OCI-LY3 (cell line): ENCODE results near the gene SLAIN2.

Experiments
- H2AFZ ChIP-seq: fragments of 200-600, 300-600 bp; shearing (Covaris generic); 2 replicates; pipeline ENCODE4 v1.6.0; 2014; ENCODE audit warnings: antibody characterized with exemption, low read depth, low read length
- H3K27ac ChIP-seq: fragments of 200-600, 300-600 bp; sonication (generic); 2 replicates; pipeline ENCODE4 v1.5.1; 2014; ENCODE audit warnings: mild to moderate bottlenecking, low read length, moderate library complexity, mixed read lengths
- H3K27me3 ChIP-seq: fragments of 200-600, 300-600 bp; sonication (generic); 2 replicates; pipeline ENCODE4 v1.6.1; 2014; ENCODE audit warnings: low read depth, low read length, mixed read lengths
- H3K36me3 ChIP-seq: fragments of 200-600, 300-600 bp; sonication (generic); replicated peaks from 2 replicates; pipeline ENCODE3; 2014; ENCODE audit warnings: low read depth, low read length, mixed read lengths
- H3K4me1 ChIP-seq: fragments of 300-600, 200-600 bp; sonication (generic); 2 replicates; pipeline ENCODE4 v1.6.1; 2014; ENCODE audit warnings: low read length, mixed read lengths
- H3K4me2 ChIP-seq: fragments of 200-600, 300-600 bp; sonication (generic); 2 replicates; pipeline ENCODE4 v1.6.1; 2014; ENCODE audit warnings: low read length, mixed read lengths
- H3K4me3 ChIP-seq: fragments of 300-600, 200-600 bp; sonication (generic); 2 replicates; pipeline ENCODE4 v1.5.1; 2014; ENCODE audit warnings: antibody characterized with exemption, mild to moderate bottlenecking, low read length, moderate library complexity
- H3K79me2 ChIP-seq: fragments of 300-600, 200-600 bp; shearing (Covaris generic); 2 replicates; pipeline ENCODE4 v1.6.1; 2014; ENCODE audit warnings: mild to moderate bottlenecking, low read length, mixed read lengths
- H3K9ac ChIP-seq: fragments of 300-600, 200-600 bp; shearing (Covaris generic); 2 replicates; pipeline ENCODE4 v1.6.0; 2014; ENCODE audit warnings: mild to moderate bottlenecking, low read length, moderate library complexity
- H3K9me3 ChIP-seq: fragments of 200-600, 300-600 bp; shearing (Covaris generic); 2 replicates; pipeline ENCODE4 v1.6.1; 2014; ENCODE audit warnings: low read length, mixed read lengths; ENCODE audit not compliant: insufficient read depth
- H4K20me1 ChIP-seq: fragments of 200-600, 300-600 bp; sonication (generic); 2 replicates; pipeline ENCODE4 v1.6.1; 2016; ENCODE audit warnings: low read length, mixed read lengths; ENCODE audit not compliant: insufficient read depth
- CTCF ChIP-seq: fragments of 200-600, 300-600 bp; sonication (generic); IDR thresholded peaks from 2 replicates; pipeline ENCODE4 v1.5.1; 2014; ENCODE audit warnings: antibody characterized with exemption, low read length, low read depth
- EZH2phosphoT487 ChIP-seq: fragments of 200-600 bp; shearing (Covaris generic); IDR thresholded peaks from 2 replicates; pipeline ENCODE4 v1.6.1; 2018; ENCODE audit warnings: antibody characterized with exemption, mixed run types, low read depth

The SLAIN2 gene

GRCh38 chr4:48356355-48356754, 15.0 kb downstream of the SLAIN2 start:
- Histone ChIP-seq H3K9me3 (no peaks in the 10 kb centered on the region), H3K36me3 (peaks cover 13% of the 10 kb centered on the region), H2AFZ (no peak overlapping the region), H4K20me1 (peaks cover 6% of the 10 kb centered on the region), H3K27ac (no peak overlapping the region), H3K4me1 (no peaks in the 10 kb centered on the region), H3K79me2 (peaks cover 61% of the 10 kb centered on the region), H3K4me2 (no peak overlapping the region), H3K9ac (no peak overlapping the region), H3K27me3 (no peaks in the 10 kb centered on the region), H3K4me3 (no peak overlapping the region)
- TF ChIP-seq CTCF, result no peak
- TF ChIP-seq EZH2phosphoT487, result no peak

- no peaks in the 10 kb centered on the region for H3K9me3 ChIP-seq
- no peak overlapping the region for H3K4me3 ChIP-seq
- no peak overlapping the region for H2AFZ ChIP-seq
- TF ChIP-seq CTCF, result no peak
- no peaks in the 10 kb centered on the region for H3K36me3 ChIP-seq
- H3K4me1 ChIP-seq, result no peaks in the 10 kb centered on the region
- H3K9ac ChIP-seq, result no peak overlapping the region
- no peak overlapping the region for H3K27ac ChIP-seq
- peaks cover 3% of the 10 kb centered on the region; the same call in 1 of the 2 replicates for H4K20me1 ChIP-seq
- H3K4me2 ChIP-seq, result no peak overlapping the region
- no peaks in the 10 kb centered on the region for H3K27me3 ChIP-seq
- H3K79me2 ChIP-seq, result peaks cover 28% of the 10 kb centered on the region
Observed at GRCh38 chr4:48360285-48361011, 19.1 kb downstream of the SLAIN2 start.

GRCh38 chr4:48361012-48361400, 19.7 kb downstream of the SLAIN2 start:
- no peaks in the 10 kb centered on the region for H3K4me1 ChIP-seq
- peaks cover 28% of the 10 kb centered on the region for H3K79me2 ChIP-seq
- no peaks in the 10 kb centered on the region for H3K27me3 ChIP-seq
- H2AFZ ChIP-seq, result no peak overlapping the region
- H3K4me2 ChIP-seq, result no peak overlapping the region
- H3K27ac ChIP-seq, result no peak overlapping the region
- no peaks in the 10 kb centered on the region for H3K9me3 ChIP-seq
- no peak overlapping the region for H3K9ac ChIP-seq
- peaks cover 3% of the 10 kb centered on the region; the same call in 1 of the 2 replicates for H4K20me1 ChIP-seq
- TF ChIP-seq EZH2phosphoT487 (no peak), CTCF (no peak)
- no peak overlapping the region for H3K4me3 ChIP-seq
- no peaks in the 10 kb centered on the region for H3K36me3 ChIP-seq

- Histone ChIP-seq H3K9ac (no peak overlapping the region), H3K4me2 (no peak overlapping the region), H4K20me1 (peaks cover 11% of the 10 kb centered on the region; the same call in 1 of the 2 replicates), H3K79me2 (peaks cover 39% of the 10 kb centered on the region), H3K4me1 (no peaks in the 10 kb centered on the region), H3K27ac (no peak overlapping the region), H3K27me3 (no peaks in the 10 kb centered on the region), H3K9me3 (no peaks in the 10 kb centered on the region), H2AFZ (no peak overlapping the region), H3K36me3 (no peaks in the 10 kb centered on the region), H3K4me3 (no peak overlapping the region)
- TF ChIP-seq EZH2phosphoT487 (no peak), CTCF (no peak)
Observed at GRCh38 chr4:48366611-48367010, 25.3 kb downstream of the SLAIN2 start.
